ENCODE measurements around the gene CLDN2. TPM values are rescaled to one million over a fixed set of nuclear protein-coding genes. Genes with fewer than 3 reads are reported as not detected.
A peak's percentile ranks its signal among the peaks of the same experiment; 100 is the strongest.

CLDN2 gene
- total RNA-seq, 2 donors from 2014 or later, result not detected

GRCh38 chrX:106932960-106933537 is 12.8 kb downstream of the CLDN2 start:
- peaks cover 18% of the 10 kb centered on the region for H3K4me1 Mint-ChIP-seq
- 60 to 84% methylated on average over 1 to 6 of the region's 6 CpGs for WGBS, 2 experiments (ENCODE audit: insufficient coverage in 1 of 2, insufficient read length in 1 of 2)
- H3K9ac ChIP-seq (ENCODE audit: extremely low read depth, low read length, poor library complexity, severe bottlenecking), result no peak overlapping the region
- peaks cover 4% of the 10 kb centered on the region for H3K27me3 Mint-ChIP-seq (ENCODE audit: insufficient read depth)
- H3K4me3 ChIP-seq (ENCODE audit: low read length), result no peak overlapping the region
- H3K36me3 ChIP-seq (ENCODE audit: control insufficient read depth, insufficient read depth, low read length), result no peaks in the 10 kb centered on the region
- H3K36me3 Mint-ChIP-seq (ENCODE audit: low read depth), result no peaks in the 10 kb centered on the region
- TF ChIP-seq CTCF (conservative IDR thresholded peaks at IDR 0.05), result no peak
- peaks cover 29% of the 10 kb centered on the region for H3K9me3 Mint-ChIP-seq
- H3K4me1 ChIP-seq (ENCODE audit: control insufficient read depth, insufficient read depth, low read length), result peaks cover 8% of the 10 kb centered on the region
- H3K27ac Mint-ChIP-seq, result no peak overlapping the region
- DNase-seq, result no peak
- H3K4me3 Mint-ChIP-seq, result no peak overlapping the region
- no peak overlapping the region for H3K27ac ChIP-seq (ENCODE audit: low read depth, low read length)
- no peaks in the 10 kb centered on the region for H3K27me3 ChIP-seq (ENCODE audit: control insufficient read depth, insufficient read depth, low read length, poor library complexity, severe bottlenecking)
- H3K9me3 ChIP-seq (ENCODE audit: control insufficient read depth, low read length), result no peaks in the 10 kb centered on the region

- Histone ChIP-seq H3K27me3 (ENCODE audit: control insufficient read depth, insufficient read depth, low read length, poor library complexity, severe bottlenecking) (no peaks in the 10 kb centered on the region), H3K9ac (ENCODE audit: extremely low read depth, low read length, poor library complexity, severe bottlenecking) (no peak overlapping the region), H3K36me3 (ENCODE audit: control insufficient read depth, insufficient read depth, low read length) (no peaks in the 10 kb centered on the region), H3K4me3 (ENCODE audit: low read length) (no peak overlapping the region), H3K27ac (ENCODE audit: low read depth, low read length) (no peak overlapping the region), H3K9me3 (ENCODE audit: control insufficient read depth, low read length) (no peaks in the 10 kb centered on the region), H3K4me1 (ENCODE audit: control insufficient read depth, insufficient read depth, low read length) (peaks cover 8% of the 10 kb centered on the region)
- Mint-ChIP-seq H3K27me3 (ENCODE audit: insufficient read depth) (peaks cover 4% of the 10 kb centered on the region), H3K36me3 (ENCODE audit: low read depth) (no peaks in the 10 kb centered on the region), H3K4me1 (peaks cover 18% of the 10 kb centered on the region), H3K4me3 (no peak overlapping the region), H3K27ac (peak overlapping the region; percentile 48), H3K9me3 (peaks cover 29% of the 10 kb centered on the region)
- WGBS, 2 experiments (ENCODE audit: insufficient coverage in 1 of 2, insufficient read length in 1 of 2), result 47% methylated on average over 3 of the region's 3 CpGs; no CpG with 5 or more reads in 1 of the 2 experiments
- DNase-seq, result peak; percentile 70
- TF ChIP-seq CTCF (conservative IDR thresholded peaks at IDR 0.05), result no peak
These were observed 13.3 kb downstream of the CLDN2 start for GRCh38 chrX:106933538-106933961.

GRCh38 chrX:106935175-106935574 is 15.0 kb downstream of the CLDN2 start:
- Histone ChIP-seq H3K27ac (ENCODE audit: low read depth, low read length) (no peak overlapping the region), H3K4me3 (ENCODE audit: low read length) (no peak overlapping the region), H3K9ac (ENCODE audit: extremely low read depth, low read length, poor library complexity, severe bottlenecking) (no peak overlapping the region), H3K9me3 (ENCODE audit: control insufficient read depth, low read length) (no peaks in the 10 kb centered on the region), H3K4me1 (ENCODE audit: control insufficient read depth, insufficient read depth, low read length) (peaks cover 8% of the 10 kb centered on the region), H3K27me3 (ENCODE audit: control insufficient read depth, insufficient read depth, low read length, poor library complexity, severe bottlenecking) (no peaks in the 10 kb centered on the region), H3K36me3 (ENCODE audit: control insufficient read depth, insufficient read depth, low read length) (no peaks in the 10 kb centered on the region)
- 88 to 93% methylated on average over 3 to 4 of the region's 4 CpGs for WGBS, 2 experiments (ENCODE audit: insufficient coverage in 1 of 2, insufficient read length in 1 of 2)
- no peak for TF ChIP-seq CTCF (conservative IDR thresholded peaks at IDR 0.05)
- Mint-ChIP-seq H3K27me3 (ENCODE audit: insufficient read depth) (no peaks in the 10 kb centered on the region), H3K36me3 (ENCODE audit: low read depth) (no peaks in the 10 kb centered on the region), H3K27ac (no peak overlapping the region), H3K4me3 (no peak overlapping the region), H3K4me1 (peaks cover 18% of the 10 kb centered on the region), H3K9me3 (peaks cover 22% of the 10 kb centered on the region)
- no peak for DNase-seq
